Endothelial cell (in vitro differentiated cells): ENCODE data around the gene TOMM34. TPM values are rescaled to one million over a fixed set of nuclear protein-coding genes. Genes with fewer than 3 reads are reported as not detected.

ENCODE experiments used
- DNase-seq: peaks from one replicate; pipeline ENCODE4 v3.0.0; 2021; ENCODE audit warnings: low spot score
- H3K27ac Mint-ChIP-seq: one replicate; pipeline ENCODE4 v1.8.0; 2021; ENCODE audit warnings: mixed read lengths, inconsistent platforms; ENCODE audit not compliant: unreplicated experiment
- H3K27me3 Mint-ChIP-seq: one replicate; pipeline ENCODE4 v1.8.0; 2021; ENCODE audit warnings: mild to moderate bottlenecking, moderate library complexity, mixed read lengths, inconsistent platforms; ENCODE audit not compliant: unreplicated experiment
- H3K36me3 Mint-ChIP-seq: one replicate; pipeline ENCODE4 v1.8.0; 2021; ENCODE audit warnings: mild to moderate bottlenecking, low read depth, mixed read lengths, inconsistent platforms; ENCODE audit not compliant: unreplicated experiment
- H3K4me1 Mint-ChIP-seq: one replicate; pipeline ENCODE4 v1.8.0; 2021; ENCODE audit warnings: mild to moderate bottlenecking, mixed read lengths, inconsistent platforms; ENCODE audit not compliant: unreplicated experiment
- H3K4me3 Mint-ChIP-seq: one replicate; pipeline ENCODE4 v1.8.0; 2021; ENCODE audit warnings: mild to moderate bottlenecking, mixed read lengths, inconsistent platforms; ENCODE audit not compliant: unreplicated experiment
- H3K9me3 Mint-ChIP-seq: one replicate; pipeline ENCODE4 v1.8.0; 2021; ENCODE audit warnings: mixed read lengths, inconsistent platforms; ENCODE audit not compliant: unreplicated experiment
- total RNA-seq: library from RNA; stranded (reverse); fragmentation: NEBNext Ultra II Directional; extraction: Animal tissue kit (Norgen Biotek cat#: 25700); gene quantifications from one replicate; pipeline ENCODE4 v1.2.1, GENCODE V29; 2021; ENCODE audit not compliant: unreplicated experiment
- TF ChIP-seq, protein P1 (sequence below): fragments of 200-600 bp; sonication (generic); IDR thresholded peaks from one replicate; pipeline ENCODE4 v1.5.0; 2021; ENCODE audit warnings: antibody characterized with exemption; ENCODE audit not compliant: unreplicated experiment

Gene TOMM34
- total RNA-seq, 1 donor from 2014 or later = 46.2 TPM

GRCh38 chr20:44993343-44993742 is 33.1 kb upstream of the TOMM34 start:
- Mint-ChIP-seq H3K36me3 (peaks cover 31% of the 10 kb centered on the region), H3K27me3 (peaks cover 3% of the 10 kb centered on the region), H3K27ac (peak overlapping the region; percentile 5), H3K4me3 (no peak overlapping the region), H3K9me3 (no peaks in the 10 kb centered on the region), H3K4me1 (peaks cover 4% of the 10 kb centered on the region)
- TF ChIP-seq, protein P1, sequence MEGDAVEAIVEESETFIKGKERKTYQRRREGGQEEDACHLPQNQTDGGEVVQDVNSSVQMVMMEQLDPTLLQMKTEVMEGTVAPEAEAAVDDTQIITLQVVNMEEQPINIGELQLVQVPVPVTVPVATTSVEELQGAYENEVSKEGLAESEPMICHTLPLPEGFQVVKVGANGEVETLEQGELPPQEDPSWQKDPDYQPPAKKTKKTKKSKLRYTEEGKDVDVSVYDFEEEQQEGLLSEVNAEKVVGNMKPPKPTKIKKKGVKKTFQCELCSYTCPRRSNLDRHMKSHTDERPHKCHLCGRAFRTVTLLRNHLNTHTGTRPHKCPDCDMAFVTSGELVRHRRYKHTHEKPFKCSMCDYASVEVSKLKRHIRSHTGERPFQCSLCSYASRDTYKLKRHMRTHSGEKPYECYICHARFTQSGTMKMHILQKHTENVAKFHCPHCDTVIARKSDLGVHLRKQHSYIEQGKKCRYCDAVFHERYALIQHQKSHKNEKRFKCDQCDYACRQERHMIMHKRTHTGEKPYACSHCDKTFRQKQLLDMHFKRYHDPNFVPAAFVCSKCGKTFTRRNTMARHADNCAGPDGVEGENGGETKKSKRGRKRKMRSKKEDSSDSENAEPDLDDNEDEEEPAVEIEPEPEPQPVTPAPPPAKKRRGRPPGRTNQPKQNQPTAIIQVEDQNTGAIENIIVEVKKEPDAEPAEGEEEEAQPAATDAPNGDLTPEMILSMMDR = no peak
- no peak for DNase-seq

GRCh38 chr20:44990957-44991356 is 30.8 kb upstream of the TOMM34 start:
- no peak for DNase-seq
- Mint-ChIP-seq H3K27me3 (no peaks in the 10 kb centered on the region), H3K4me3 (no peak overlapping the region), H3K4me1 (peaks cover 4% of the 10 kb centered on the region), H3K27ac (no peak overlapping the region), H3K36me3 (peaks cover 10% of the 10 kb centered on the region), H3K9me3 (no peaks in the 10 kb centered on the region)
- TF ChIP-seq, protein P1 = no peak

DNA sequence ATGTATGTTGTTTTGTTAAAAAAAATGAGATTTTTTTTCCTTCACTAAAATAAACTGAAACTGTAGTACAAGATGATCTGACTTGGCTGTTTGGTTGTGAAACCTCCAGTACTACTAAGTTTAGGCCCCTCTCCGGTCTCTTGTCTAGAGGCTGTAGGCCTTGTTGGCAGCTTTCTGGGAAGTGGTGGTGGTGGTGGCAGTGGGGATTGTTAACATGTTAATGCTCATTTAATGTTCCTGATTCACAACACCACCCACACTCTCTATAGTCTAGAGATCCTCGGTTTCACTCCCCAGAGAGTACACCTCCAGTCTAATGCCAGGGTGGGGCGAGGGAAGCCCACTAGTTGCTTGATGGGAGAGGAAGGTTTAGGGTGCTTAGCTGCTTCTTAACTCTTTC is 30.2 kb upstream of the TOMM34 start:
- peaks cover 4% of the 10 kb centered on the region for H3K4me1 Mint-ChIP-seq
- H3K9me3 Mint-ChIP-seq = no peaks in the 10 kb centered on the region
- H3K4me3 Mint-ChIP-seq = no peak overlapping the region
- H3K27me3 Mint-ChIP-seq = no peaks in the 10 kb centered on the region
- peaks cover 5% of the 10 kb centered on the region for H3K36me3 Mint-ChIP-seq
- DNase-seq = no peak
- TF ChIP-seq, protein P1 = no peak
- H3K27ac Mint-ChIP-seq = no peak overlapping the region

- no peak overlapping the region for H3K27ac Mint-ChIP-seq
- no peak overlapping the region for H3K4me3 Mint-ChIP-seq
- TF ChIP-seq, protein P1 = no peak
- no peak for DNase-seq
- H3K27me3 Mint-ChIP-seq = no peaks in the 10 kb centered on the region
- H3K9me3 Mint-ChIP-seq = no peaks in the 10 kb centered on the region
- peaks cover 4% of the 10 kb centered on the region for H3K4me1 Mint-ChIP-seq
- H3K36me3 Mint-ChIP-seq = peaks cover 5% of the 10 kb centered on the region
These were observed 28.5 kb upstream of the TOMM34 start for GRCh38 chr20:44988631-44989171.

DNA sequence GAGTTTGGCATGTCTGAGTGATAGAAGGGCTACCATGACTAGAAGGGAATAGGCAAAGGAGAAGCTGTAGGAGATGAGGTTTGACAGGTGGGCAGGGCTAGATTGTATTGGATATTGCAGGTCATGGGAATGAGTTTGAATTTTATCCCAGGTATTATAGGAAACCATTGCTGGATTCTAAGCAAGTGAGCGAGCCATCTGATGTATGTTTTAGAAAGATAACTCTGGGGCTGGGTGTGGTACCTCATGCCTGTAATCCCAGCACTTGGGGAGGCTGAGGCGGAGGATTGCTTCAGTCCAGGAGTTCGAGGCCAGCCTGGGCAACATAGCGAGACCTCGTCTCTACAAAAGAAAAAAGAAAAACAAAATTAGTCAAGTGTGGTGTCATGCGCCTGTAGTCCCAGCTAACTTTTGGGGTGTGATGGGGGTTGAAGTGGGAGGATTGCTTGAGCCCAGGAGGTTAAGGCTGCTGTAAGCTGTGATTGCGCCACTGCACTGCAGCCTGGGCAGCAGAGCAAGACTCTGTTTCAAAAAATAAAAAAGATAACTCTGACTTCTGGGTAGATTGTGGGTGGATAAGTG is 23.0 kb upstream of the TOMM34 start:
- DNase-seq = no peak
- TF ChIP-seq, protein P1 = no peak
- Mint-ChIP-seq H3K27me3 (peaks cover 2% of the 10 kb centered on the region), H3K4me1 (peaks cover 2% of the 10 kb centered on the region), H3K9me3 (no peaks in the 10 kb centered on the region), H3K36me3 (peaks cover 6% of the 10 kb centered on the region), H3K4me3 (no peak overlapping the region), H3K27ac (no peak overlapping the region)
